ENCODE data around the gene TBC1D26.
"Not testable (repeated sequence)": the region's sequence is repeated elsewhere in the genome, so short reads cannot be mapped to it uniquely, and the experiment has no call there.

TBC1D26 gene

DNA sequence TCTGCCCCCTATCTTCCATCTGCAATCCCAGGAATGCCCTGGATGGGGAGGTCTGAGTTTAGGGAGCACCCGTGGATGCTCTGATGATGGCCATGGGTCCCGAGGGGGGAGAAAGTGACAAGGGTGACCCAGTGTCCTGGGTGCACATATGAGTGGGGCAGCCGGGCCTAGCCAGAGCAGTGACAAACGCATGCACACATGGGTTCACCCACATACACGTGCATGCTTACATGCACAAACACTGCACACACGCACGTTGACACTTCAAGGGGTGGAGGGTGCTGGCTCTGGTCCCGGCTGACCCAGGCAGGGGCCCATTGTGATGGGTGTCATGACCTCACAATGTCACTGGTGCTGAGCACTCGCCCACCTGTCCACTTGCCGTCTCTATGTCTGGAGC, at the start of gene TBC1D26:
Gene TBC1D26, plus strand, starts transcription at position 384 of the 400 bp plus-strand sequence. CDS start 3,066 bp downstream, outside the sequence.
- DNase-seq = not testable (repeated sequence)

DNA sequence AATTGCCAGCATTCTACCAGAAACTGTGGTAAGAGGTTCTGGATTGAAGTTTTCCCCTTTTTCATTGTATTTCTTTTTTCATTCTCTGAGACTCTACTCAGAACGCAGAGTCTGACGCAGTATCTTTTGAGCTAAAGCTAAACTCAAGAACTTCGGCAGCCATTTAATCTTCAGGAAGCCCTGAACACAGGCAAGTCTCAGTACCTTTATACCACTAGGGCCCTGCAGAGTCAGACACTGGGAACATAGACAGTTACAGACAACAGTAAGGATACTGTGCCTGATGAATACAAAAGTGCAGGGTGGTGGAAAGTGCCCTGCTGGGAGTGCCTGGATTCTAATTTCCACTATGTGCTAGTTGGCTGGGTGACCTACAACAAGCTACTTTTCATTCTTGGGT, 48.9 kb upstream of the TBC1D26 start:
- DNase-seq = not testable (repeated sequence)

GRCh38 chr17:15683824-15684478, 48.1 kb upstream of the TBC1D26 start, which contains the start of gene TRIM16:
Gene TRIM16 (minus strand): TSS chr17:15684311. CDS start chr17:15651609, 32,702 bp downstream.
- DNase-seq = peak; percentile 32

DNA sequence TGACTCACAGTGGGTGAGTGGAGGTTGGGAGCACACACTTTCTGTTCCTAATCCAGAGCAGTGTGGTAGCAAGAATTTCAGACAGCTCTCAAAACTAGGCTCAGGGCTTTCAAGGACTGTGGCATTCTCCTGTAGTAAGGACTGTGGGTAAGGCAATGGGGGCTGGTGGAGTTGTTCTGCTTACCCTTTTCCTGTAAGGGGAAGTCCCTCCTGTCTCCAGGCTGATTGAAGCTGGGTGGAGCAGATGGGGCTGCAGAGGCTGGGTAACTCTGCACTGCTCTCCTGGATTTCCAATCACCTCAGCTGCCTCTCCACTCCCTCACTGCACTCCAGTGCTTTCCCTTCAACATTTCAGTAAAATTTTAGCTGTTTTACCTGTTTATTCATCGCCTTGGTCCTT, 44.6 kb upstream of the TBC1D26 start:
- not testable (repeated sequence) for DNase-seq

DNA sequence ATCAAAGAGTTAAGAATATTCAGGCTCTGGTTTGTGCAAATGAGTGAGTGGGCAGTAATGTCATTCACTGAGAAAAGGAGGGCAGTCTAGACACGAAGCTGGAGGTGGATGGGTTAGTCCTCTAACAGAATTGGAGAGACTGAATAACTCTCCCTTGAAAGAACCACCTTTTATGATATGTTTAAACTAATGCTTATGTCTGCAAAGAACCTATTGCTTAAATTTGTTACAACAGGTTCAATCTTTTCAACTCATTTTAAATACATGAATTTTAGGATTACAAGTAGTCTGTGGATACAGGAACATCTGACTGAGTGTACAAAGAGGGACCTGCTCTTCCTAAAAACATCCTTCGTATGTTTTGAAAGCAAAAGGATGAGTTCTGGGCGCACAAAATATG, 33.1 kb upstream of the TBC1D26 start:
- DNase-seq = not testable (repeated sequence)

DNA sequence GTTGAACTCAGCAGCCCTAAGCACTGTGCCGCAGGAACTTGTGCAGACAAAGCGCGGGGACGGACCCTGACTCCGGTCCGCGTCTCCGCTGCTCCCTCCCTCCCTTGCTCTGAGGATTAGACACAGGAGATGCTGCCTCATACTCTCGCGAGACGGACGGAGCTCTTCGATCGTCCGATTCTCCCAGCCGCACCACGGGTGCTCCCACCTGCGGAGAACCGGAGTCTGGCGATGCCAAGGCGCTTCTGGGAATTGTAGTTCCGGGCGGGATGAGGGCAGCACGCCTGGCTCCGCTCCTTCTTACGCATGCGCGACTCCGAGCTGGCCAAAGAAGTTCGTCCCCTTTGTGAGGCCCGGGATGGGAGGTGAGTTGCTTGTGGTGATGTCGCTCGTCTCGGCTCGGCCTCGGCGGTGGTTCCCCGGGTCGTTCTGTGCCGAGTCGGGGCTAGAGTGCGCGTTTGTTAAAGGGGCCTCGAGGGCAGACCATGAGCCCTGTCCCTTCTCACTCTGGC, 32.6 kb upstream of the TBC1D26 start, which contains the start of gene ZNF286A:
Gene ZNF286A, plus strand, starts transcription at position 340 of the 512 bp plus-strand sequence. CDS start 578 bp downstream, outside the sequence.
- peak; percentile 91 for DNase-seq

GRCh38 chr17:15699937-15700336, 32.1 kb upstream of the TBC1D26 start:
- DNase-seq = not testable (repeated sequence)

DNA sequence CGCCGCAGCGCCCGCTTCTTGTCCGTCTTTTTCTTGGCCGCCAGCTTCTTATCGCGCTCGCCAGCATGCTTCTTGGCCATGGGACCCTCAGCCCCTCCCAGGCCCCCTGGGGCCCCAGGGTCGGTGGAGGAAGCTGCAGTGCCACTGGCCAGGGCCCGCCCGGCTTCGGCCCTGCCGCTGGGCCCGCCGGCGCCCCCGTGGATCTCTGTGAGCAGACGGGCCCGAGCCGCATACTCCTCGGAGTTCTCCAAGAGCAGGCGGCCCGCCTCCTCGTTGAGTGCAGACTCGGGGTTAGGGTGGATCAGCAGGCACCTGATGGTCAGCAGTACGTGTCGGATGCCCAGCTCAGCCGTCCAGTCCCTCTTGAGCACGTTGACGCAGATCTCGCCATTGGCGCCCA, 27.8 kb upstream of the TBC1D26 start:
- not testable (repeated sequence) for DNase-seq

DNA sequence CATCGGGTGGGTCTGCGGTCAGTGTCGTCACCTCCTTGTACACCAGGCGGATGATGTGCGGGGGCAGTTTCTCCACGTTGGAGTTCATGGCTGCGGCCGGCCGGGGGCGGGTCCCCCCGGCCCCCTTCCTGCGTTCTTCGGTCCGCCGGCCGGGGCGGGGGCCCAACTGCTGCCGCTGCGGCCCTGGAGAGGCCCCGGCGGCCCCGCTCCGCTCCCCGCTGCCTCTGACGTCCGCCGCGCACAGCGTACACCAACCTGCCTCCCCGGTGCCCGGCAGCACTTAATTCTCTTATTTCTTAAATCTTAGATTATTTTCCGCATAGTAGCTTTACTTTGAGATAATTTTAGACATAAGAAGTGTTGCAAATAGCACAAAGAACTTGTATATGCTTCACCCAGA, 27.3 kb upstream of the TBC1D26 start:
- DNase-seq = not testable (repeated sequence)

GRCh38 chr17:15708879-15709278, 23.2 kb upstream of the TBC1D26 start:
- DNase-seq = not testable (repeated sequence)

DNA sequence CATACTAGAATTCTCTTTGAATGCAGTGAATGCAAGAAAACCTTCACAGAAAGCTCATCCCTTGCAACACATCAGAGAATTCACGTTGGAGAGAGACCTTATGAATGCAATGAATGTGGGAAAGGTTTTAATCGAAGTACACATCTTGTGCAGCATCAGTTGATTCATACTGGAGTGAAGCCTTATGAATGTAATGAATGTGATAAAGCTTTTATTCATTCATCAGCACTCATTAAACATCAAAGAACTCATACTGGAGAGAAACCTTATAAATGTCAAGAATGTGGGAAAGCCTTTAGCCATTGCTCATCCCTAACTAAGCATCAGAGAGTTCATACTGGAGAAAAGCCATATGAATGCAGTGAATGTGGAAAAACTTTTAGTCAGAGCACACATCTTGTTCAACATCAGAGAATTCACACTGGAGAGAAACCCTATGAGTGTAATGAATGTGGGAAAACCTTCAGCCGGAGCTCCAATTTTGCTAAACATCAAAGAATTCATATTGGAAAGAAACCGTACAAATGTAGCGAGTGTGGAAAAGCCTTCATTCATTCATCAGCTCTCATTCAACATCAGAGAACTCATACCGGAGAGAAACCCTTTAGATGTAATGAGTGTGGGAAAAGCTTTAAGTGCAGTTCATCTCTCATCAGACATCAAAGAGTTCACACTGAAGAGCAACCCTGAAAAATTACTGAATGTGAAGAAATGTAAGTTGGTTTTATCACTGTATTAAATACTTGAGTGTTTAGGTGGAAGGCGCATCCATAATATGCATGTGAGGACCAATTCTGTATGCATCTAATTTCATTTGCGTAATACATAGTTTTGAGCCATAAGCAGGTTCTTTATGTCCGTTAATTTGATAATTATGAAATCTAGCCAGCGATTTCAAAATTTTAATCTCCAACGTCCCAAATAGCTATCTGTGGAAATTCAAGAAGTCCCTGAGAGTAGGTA, 15.2 kb upstream of the TBC1D26 start:
- not testable (repeated sequence) for DNase-seq

DNA sequence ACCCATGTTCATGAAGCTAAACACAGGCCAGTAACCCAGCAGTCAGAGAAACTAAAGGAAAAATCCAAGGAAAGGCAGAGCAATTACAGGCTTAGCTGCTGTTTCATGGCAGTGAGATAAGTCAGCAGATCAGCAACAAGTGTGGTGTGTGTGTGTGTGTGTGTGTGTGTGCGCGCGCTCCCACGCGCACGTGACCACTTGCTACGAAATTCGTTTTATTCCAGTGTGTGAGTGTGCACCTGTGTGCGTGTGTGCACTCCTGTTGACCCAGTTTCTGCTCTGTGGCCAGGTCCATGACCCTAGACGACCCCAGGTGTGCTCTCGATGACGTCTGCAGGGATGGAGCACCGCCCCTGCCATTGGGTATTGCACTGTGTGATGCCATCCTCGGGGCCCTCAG, 1.5 kb upstream of the TBC1D26 start:
- not testable (repeated sequence) for DNase-seq

- DNase-seq = not testable (repeated sequence)
Measured at GRCh38 chr17:15733174-15733789, 1.2 kb downstream of the TBC1D26 start.

- not testable (repeated sequence) for DNase-seq
Measured at GRCh38 chr17:15736578-15736977, 4.5 kb downstream of the TBC1D26 start.

DNA sequence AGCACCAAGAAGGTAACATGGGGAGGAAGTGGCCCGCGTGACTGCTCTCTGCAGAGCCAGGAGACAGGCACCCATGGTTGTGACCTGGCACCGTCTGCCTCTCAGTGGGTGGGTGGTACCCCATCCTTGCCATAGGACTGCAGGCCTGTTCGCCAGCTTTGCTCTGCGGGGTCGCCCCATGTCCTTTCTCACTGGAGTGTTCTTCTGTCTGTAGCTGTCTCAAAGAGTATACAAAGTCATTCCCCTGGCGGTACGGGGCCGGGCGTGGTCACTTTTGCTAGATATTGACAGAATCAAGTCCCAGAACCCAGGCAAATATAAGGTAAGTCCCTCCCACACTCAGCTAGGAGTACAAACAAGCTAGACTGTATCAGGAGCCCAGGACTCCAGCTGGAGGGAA, 6.0 kb downstream of the TBC1D26 start:
- no peak for DNase-seq

- DNase-seq = not testable (repeated sequence)
Measured at GRCh38 chr17:15739259-15739658, 7.2 kb downstream of the TBC1D26 start.

DNA sequence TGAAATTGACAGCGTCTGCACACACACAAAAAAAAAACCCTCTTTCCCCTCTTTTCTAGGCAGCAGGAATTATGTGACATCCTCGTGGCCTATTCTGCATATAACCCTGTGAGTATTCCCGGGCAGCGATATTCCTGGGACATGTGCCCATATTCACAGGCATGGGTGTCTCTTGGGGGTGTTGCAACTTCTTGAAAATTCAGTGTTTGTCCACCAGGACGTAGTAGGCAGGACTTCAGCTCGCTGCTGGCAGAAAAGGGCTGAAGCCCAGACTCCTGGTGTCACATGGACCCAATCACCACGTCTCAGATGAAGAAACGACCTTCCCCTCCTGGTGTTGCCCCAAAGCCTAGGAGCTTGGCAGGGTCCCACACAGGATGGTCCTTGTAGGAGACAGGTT, 8.0 kb downstream of the TBC1D26 start:
- DNase-seq = not testable (repeated sequence)

DNA sequence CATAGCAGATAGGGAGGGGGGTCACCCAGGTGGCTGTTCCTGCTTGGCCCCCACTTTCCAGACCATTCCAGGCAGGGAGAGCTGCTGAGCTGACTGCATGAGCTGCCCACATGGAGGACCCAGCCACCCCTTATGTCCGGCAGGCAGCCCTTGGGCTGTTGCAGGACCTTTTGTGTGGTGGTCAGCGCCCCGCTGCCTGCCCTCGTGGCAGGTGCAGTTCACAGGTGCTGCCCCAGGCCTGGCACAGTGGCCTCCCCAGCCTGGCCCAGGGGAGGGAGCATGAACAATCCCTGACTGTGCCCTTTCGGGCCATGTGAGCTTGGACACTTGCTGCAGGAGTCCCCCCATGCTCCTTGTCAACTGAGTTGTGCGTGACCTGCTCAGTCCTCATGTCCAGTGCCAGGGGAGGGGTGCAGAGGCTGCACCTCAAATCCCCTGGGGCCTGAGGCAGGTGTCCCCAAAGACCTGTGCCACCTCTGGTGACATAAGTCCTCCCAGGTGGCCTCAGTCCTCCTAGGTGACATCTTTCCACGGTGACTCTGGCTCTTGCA, 8.6 kb downstream of the TBC1D26 start:
- no peak for DNase-seq

- no peak for DNase-seq
Measured at GRCh38 chr17:15741624-15742023, 9.5 kb downstream of the TBC1D26 start.

DNA sequence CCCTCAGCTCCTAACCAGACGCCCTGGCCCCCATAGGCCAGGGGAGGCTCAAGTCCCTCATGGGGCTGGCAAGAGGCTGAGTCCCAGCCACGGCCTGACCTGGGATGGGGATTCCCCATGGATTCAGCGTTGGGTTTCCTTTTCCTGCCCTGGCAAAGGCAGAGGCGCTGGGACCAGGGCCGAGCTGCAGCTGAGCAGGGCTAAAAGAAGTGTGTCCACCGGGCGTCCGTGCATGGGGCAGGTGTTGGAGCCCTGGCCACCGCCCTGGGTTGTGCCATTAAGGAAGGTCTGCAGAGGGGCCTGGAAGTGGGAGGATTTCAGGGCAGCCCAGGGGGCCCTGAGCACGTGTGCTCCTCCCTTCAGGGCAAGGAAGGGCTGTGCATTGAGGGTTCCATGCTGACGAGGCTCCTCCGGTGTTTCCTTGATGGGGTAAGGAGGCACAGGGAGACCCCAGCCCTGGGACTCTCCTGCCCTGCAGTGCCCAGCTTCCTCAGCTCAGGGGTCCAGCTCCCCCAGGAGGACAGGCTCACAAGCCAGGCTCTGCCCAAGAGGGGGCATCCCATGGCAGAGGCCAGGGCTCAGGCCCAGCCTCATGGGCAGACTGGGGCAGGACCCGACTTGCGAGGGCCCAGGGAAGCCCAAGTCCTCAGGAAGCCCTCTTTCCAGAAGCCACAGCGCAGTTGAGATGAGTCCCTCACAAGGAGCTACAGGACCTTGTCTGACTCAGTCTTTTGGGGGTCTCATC, 10.1 kb downstream of the TBC1D26 start:
- DNase-seq = no peak

GRCh38 chr17:15742921-15743320, 10.8 kb downstream of the TBC1D26 start:
- DNase-seq = no peak

Data from GDM1 (cell line).